HG03097 (cell line): Measurements from ENCODE around the gene OR8D1.
A peak's percentile ranks its signal among the peaks of the same experiment; 100 is the strongest.

Experiments
- ATAC-seq: cut with Tn5 transposase; IDR thresholded peaks from one replicate; pipeline ENCODE4 v1.9.1; 2021; ENCODE audit not compliant: unreplicated experiment, low FRiP score

Gene OR8D1

DNA sequence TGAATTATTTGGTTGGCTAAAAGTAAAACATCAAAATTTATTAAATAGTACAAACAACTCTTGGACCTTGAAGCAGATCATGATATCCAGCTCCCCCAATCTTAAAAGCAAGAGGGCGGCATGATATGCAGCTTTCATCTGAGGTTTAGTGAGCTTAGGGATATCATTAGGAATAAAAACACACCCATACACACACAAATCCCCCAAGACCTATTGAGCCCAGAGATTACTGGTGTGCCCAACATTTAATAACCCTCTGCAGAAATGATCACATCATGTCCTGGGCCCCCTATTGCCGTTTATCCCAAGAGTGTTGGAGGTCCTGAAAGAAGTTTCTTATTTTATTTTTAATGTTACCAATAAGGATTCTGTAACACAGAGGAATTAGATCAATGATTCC lies at the start of gene OR8D1:
Gene OR8D1, minus strand, starts transcription at position 101 of the 400 bp plus-strand sequence. CDS start 3,183 bp downstream, outside the sequence.
- ATAC-seq = no peak

DNA sequence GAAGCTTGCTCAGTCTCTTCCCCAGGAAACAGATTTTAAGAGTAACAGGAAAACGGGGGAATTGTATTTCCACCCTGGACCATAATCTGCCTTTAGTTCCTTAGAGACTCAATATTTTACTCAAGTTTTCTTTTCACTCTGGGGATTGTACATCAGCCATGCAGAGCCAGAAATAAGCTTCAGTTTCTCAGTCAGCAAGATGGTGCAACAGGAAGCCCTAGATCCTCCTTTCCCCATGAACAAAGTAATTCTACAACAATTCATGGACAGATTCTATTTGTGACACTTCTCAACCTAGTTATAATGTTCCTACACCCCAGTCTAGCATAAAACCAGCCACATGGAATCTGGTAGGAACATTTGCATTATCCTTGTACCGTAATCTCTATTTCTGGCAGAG lies 45.8 kb upstream of the OR8D1 start:
- no peak for ATAC-seq

DNA sequence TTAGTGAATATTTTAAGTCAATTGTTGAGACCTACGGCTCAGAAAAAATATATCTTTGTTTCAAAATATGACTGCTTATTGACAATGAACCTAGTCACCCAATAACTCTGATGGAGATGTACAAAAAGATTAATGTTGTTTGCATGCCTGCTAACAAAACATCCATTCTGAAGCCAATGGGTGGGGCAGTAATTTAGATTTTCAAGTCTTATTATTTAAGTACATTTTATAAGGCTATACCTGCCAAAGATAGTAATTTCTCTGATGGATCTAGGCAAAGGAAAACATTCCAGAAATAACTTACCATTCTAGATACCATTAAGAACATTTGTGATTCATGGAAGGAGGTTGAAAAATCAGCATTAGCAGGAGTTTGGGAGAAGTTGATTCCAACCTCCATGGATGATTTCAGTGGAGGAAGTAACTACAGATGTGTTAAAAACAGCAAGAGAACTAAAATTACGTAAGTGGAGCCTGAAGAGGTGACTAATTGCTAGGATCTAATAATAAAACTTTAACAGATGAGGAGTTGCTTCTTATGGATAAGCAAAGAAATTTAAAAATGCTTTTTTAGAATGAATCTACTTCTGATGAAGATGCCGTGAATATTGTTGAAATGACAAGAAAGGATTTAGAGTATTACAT lies 32.7 kb upstream of the OR8D1 start:
- no peak for ATAC-seq

DNA sequence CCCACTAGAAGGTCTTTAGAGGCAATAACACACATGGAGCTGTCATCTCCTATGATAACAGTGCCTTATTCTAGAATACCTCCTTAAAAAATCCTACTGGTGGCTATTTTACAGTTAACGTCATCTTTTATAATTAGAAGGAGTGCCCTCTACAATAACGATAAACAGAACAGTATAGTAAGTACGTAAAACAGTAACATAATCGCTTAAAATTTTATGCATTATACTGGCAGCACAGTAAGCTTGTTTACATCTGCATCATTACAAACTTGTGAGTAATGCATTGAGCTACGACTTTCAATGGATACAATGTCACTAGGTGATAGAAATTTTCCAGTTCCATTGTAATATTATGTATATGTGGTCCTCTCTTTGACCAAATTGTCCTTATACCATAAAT lies 30.6 kb upstream of the OR8D1 start:
- ATAC-seq = no peak

DNA sequence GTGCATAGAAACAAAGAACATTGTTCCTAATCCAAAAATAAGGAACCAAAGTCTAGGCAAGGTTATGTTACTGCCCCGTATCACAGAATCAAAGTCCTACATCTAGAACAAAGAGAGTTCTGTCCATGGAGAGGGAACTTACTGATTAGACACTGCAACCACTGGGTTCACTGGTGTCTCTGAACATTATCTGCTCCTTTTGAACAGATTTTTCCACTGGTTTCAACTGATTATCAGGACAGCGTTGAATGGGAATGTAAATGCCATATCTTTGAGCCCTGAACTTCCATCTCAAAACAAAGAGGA lies 26.3 kb upstream of the OR8D1 start:
- ATAC-seq = no peak

DNA sequence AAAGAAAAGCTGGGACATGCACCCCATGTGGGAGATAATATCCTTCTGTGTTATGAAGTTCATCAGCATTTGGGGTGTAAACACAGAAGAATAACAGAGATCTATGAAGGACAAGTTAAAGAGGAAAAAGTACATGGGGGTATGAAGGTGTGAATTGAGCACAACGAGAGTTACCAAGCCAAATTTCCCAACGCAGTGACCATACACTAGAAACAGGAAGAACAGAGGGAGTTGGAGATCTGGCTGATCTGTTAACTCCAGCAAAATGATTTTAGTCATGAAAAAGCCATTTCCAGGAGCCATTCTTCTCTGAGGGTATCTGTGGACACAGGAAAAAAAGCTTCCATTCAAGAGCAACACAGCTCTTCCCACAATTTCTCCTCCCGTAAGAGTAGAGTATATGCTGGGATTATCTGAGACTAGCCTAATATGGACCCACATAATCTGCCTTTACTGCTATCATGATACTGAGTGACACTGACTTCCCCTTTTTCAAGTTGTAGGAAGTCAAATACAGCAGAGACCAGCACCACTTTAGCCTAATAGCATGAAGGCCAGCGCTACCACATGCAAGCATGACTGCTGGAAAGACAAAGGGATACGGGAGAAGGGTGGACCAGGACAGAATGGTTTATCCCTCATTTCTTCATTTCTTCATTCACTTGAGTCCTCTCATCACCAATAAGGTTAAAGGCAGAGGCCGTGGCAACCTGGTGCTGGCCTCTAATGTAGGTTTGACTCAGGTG lies 25.8 kb upstream of the OR8D1 start:
- no peak for ATAC-seq

DNA sequence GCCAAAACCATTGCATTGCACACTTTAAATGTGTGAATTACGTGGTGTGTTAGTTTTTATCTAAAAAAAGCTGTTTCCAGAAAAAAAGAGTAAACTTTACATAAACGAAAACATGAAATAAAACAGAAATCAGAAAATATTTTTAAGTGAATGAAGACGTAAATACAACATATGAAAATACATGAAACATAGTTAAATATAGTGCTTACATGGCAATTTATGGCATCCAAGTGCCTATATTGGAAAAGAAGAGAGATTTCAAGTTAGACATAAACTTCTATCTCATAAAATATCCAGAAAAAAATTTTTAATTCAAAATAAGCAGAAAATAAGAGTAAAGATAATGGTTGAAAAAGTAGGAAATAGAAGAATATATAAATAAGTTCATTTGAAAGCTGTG lies 18.1 kb upstream of the OR8D1 start:
- ATAC-seq = no peak

DNA sequence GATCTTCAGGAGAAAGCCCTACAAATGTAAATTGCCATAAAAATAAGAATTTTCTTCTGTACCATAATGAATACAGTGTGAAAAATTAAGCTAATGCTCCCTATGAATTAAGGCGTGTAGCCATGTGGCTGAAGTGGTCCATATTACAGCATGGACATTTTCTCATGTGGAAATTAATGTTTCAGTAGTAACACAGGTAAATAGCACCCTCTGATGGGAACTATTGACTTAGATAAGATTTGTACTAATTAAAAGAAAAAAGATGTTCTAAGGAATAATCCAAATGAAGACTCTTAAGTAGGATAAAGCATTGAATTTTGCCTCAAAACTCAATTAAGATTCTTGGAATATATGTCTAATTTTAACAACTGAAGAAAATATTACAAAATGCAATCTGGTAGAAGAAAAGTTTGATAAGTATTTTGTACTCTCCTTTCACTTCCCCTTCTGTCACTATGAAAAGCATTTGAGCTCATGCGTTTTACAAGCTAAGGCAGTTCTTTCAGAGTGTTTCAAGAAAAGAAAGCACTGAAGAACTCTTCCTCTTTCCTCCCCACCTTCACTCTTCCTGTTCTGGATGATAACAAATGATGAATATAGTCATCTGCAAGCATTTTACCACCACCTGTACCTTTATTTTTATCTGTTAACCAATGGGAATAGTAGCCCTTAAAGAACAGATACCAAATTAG lies 16.2 kb upstream of the OR8D1 start:
- ATAC-seq = peak; percentile 92

DNA sequence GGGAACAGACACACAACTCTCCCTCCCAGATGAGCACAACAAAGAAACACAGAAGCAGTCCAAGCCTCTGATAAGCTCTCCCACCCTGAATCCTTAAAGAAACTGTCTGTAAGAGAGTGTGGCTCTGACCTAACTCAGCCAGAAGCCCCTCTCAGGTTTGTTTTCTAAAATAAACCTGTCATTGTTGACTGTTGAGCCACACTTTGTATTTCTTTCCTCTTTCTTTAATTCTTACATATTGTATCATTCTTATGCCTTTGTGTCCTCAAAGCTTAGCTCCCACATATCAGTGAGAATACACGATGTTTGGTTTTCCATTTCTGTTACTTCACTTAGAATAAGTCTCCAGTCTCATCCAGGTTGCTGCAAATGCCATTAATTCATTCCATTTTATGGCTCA lies 14.0 kb upstream of the OR8D1 start:
- ATAC-seq = no peak

DNA sequence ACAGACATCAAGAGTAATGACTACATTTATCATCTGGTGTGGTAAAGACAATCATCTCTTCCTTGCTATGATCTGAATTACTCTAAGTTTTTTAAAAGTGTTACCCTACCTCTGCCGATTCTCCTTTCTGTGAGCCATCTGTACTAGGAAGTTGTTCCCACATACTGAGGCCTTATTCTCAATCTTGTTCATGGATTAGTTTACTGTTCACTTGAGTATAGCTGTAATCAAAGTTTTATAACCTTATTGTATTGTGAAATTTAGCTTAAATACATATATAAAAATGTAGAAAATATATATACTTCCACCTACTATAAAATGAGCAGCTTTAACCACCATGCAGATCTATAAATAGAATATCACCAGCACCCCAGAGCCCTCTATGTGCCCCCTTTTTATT lies 8.6 kb upstream of the OR8D1 start:
- no peak for ATAC-seq

DNA sequence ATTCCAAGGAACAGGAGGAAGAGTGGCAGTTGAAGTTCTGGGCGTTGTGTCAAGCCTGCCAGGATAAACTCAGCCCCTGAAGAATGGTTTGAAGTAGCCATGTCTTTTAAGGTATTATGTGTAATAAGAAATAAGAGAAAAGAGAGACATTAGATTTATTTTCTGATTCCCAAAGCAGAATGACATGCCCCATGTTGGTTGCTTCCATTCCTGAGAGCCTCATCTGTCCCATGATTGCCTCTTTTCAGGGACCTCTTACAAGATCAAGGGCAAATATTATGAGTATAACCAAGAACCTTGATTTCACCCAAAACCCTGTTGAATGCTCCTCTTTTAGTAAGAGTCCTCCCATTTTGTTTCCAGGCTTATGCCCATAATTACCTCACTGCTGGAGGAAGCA lies 6.3 kb upstream of the OR8D1 start, which contains the start of gene OR8D2:
Gene OR8D2, minus strand, starts transcription at position 101 of the 400 bp plus-strand sequence. Its CDS starts 0 bp downstream, at position 101.
- no peak for ATAC-seq

DNA sequence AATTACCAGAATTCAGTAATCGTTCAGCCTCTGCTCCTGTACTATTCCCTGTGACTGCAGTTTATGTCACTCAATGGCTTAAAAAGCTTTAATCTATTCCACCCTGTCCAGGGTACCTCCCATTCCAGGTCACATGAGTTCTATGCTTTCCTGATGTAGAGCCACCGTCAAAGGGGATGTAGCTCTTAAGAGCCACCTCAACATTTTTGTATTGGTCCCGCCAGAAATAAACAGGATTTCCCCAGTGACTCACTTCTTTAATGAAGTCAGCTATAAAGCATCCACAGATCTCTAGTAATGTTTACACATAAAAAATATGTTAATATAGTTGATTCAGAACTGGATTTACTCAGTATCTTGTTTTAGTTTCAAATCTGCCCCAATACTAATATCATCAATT lies 1.3 kb upstream of the OR8D1 start:
- ATAC-seq = no peak

DNA sequence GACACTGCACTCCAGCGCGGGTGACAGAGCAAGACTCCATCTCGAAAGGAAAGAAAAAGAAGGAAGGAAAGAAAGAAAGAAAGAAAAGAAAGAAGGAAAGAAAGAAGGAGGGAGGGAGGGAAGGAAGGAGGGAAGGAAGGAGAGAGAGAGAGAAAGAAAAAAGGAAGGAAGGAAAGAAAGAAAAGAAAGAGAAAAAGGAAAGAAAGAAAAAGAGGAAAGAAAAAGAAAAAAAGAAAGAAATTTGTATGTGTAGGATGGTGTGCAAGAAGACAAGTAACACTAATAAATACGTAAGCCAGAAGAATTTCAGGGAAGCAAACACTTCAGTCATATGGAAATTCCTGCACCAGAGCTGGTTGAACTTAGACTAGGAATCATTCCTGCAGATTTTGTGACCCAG lies 618 bp downstream of the OR8D1 start:
- ATAC-seq = no peak

DNA sequence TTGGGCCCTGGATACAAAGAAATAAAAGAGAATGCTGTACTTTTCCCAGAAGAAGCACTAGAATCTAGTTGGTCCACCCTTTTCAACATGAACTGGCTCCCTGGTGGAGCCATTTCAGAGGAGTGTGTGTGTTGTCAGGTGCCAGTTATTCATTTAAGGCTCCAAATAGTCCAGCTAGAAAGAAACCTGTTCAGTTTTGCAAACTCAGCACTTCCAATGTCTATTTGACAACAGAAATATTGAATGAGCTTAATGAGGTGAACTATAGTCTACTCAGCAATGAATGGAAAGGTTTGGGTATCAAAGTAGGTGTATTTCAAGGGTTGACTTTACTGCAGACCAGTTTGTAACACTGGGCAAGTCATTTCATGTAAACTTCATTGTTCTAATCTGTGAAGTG lies 2.1 kb downstream of the OR8D1 start:
- no peak for ATAC-seq

DNA sequence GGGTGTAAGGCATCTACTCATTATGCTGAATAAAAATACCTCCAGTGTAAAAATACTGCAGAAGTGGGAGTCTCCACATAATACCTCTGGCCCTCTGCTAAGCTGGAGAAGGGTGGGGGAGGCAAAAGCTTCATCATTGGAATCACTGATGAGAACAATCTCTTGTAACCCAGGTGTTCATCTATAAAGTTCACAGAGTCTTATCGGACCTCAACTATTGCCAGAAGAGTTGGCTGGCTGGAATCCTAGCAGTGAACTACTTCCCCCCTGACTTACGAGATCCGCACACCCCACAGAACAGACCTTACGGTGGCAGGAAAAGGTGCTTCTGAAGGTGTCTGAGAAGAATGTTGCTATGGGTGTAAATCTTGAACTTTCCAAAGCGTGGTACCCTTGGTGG lies 2.5 kb downstream of the OR8D1 start:
- ATAC-seq = no peak

DNA sequence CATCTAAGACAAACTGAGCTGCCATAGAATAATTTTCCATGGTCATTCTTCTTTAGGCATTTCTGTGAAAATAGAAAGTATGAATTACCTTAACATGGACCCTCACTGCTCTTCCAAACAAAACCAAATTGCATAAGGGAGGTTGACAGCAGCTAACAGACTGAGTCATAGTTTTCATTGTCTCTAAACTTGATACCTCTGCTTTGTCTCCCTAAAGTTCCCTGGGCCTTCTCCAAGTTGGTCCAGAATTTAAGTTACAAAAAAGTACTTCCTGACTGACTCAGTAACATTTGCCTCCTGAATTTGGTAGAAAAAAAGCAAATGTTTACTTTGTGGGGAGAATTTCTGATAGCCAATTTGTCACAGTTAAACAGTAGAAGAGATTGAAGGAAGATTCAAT lies 3.0 kb downstream of the OR8D1 start:
- no peak for ATAC-seq

DNA sequence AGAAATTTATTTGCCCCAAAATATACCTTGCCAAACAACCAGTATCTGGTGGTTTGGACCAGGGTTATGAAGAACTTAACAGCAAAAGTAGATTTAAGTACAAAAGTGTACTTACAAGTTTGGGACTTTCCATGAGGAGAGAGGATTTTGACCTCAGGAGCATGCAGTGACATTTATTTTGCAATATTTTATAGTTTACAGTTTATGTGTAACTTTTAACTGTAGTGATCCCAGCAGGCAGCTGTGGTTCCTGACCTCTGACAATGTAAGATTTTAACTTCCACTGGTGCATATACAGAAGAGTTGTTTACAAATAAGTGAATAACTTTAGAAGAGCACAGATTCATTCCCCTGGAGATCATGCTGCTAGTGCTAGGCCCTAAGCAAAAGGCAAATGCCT lies 6.7 kb downstream of the OR8D1 start:
- ATAC-seq = no peak

DNA sequence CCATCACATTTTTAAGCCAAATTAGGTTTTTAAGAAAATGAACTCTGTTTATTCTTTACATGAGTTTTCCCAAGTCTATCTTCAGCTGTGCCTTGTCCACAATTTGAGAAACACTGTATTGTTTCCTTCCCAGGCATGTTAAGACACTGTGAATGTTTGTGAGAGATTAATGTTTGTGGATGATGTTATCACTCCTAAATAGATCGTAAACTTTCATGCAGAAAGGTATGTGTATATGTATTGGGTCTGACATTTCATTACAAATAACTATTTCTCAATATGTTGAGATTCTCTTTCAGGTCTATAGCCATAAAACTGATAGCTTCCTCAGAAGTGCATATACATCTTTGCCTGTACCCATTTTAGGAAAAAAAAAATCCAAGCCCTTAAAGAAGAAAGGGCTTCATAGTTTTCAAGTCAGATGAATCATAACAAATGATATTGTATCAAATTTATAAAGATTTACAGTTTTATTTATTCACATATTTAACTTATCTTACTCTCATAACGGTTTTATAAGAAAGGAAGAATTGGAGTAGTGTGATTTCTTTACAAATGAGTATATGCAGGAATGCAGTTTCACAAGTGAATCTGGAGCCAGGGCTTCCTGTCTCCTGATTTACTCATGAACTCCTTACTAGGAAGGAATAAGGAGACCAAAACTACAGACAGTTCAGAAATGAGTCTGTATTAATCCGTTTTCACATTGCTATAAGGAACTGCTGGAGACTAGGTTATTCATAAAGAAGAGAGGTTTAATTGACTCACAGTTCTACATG lies 11.2 kb downstream of the OR8D1 start:
- no peak for ATAC-seq

DNA sequence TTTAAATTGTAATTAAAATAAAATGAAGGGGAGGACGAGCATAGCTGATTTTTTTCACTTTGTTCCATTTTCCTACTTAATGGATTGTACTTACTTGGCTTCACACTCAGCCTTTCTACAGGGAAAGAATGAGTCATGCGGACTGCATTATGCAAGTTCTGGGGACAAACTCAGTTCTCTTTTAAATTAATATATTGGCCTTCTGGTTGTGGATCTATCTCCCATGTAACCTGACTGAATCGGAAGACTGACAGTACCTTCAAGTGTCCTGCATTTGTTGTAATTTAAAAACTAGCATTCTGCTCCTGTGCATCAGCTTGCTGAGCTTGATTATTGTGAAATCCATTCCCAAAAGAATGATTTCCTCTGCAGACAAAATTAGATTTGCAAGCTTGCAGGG lies 12.2 kb downstream of the OR8D1 start:
- no peak for ATAC-seq

DNA sequence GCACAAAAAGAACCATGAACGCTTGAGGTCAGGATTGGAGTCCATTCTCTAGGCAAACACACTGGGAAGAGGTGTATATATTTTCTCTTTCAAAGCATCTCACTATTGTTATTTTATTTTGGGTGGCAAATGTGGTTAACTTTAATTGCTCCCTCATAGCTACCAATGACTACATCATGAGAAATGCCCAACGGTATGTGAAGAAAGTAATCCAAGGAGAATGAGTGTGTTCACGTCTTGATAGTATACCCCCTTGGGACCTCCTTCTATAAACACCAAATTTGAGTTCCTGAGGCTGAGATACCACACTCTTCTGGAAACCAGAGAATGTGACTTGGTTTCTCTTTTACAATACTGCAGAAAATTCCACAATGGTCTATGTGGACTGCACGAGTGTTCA lies 15.8 kb downstream of the OR8D1 start:
- no peak for ATAC-seq

DNA sequence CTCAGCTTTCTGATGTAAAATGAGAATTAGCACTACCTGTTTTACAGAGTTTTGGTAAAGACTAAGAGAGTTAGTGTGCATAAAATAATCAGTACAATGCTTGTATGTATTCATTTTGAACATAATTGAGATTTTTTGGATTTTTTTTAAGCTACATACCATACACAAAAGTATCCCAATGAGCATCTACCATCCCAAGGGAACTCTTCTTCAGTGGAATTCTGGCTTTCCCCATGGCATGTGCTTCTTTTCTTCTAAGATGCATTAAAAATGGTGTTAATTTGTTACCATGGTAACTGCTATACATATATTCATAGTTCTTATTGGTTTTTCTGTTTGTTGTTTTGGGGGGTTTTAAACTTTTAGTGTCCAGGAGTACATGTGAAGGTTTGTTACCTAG lies 17.7 kb downstream of the OR8D1 start:
- ATAC-seq = no peak
